GM21825 (cell line): ENCODE data around the gene RFXANK.
A peak's percentile ranks its signal among the peaks of the same experiment; 100 is the strongest.
"Not testable (repeated sequence)": the region's sequence is repeated elsewhere in the genome, so short reads cannot be mapped to it uniquely, and the experiment has no call there.

Experiments
- ATAC-seq: cut with Tn5 transposase; IDR thresholded peaks from one replicate; pipeline ENCODE4 v1.9.1; 2021; ENCODE audit warnings: mild to moderate bottlenecking, moderate library complexity; ENCODE audit not compliant: unreplicated experiment

The RFXANK gene

DNA sequence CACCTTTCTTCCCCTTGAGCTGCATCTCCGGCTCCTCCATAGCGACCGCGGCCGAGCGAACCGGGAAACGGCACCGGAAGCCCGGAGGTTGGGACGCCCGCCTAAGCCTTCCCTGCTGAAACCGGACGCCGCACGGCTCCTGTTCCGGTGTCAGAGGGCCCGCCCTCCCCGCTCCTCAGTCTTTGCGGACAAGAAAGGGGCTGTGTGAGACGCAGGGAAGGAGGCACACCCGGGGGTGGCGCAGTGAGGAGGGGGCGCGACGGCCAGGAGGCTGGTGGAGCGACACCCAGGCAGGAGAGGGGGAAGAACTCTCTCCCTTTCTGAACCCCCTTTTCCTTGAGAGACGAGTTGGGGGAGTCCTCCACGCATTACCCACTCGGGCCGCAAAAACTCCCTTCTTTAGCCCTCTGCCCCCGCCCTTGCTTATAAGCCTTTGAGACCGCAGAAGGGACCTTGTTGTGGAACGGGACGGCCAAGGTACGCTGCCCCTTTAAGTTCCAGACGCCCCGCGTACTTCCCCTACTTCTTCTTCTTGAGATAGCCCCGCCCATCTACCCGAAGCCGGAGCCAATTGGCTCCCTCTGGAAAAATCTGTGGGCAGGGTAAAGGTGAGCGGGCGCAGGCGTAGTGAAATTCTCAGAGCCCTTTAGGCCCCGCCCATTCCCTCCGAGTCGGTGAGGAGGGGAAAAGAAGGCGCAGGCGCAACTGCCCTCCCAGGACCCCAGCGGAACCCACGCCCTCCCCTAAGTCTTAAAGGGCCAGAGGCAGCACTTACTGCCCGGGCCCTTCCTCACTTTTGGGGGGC is at the start of gene RFXANK, which contains the start of gene BORCS8:
Gene RFXANK, plus strand, starts transcription at position 181 of the 805 bp plus-strand sequence. CDS start 1,689 bp downstream, outside the sequence.
Gene BORCS8, minus strand, starts transcription at position 75 of the 805 bp plus-strand sequence. Its CDS starts 35 bp downstream, at position 40.
- peak; percentile 67 for ATAC-seq

DNA sequence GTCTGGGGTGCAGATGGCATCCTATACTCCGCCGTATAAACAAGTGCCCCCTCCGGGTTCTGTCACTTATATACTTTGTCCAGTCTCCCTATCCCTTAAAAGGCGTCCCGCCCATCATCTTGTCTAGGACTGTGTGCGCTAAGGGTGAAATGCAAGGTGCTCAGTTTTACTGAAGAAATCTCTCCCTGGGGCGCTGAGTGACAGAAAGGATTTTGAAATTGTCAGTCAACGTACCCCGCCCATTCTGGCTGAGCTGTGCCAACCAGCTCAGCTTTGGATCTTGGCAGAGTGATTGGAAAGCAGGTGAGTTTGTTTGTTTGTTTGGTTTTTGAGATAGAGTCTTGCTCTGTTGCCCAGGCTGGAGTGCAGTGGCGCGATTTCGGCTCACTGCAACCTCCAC is 49.7 kb upstream of the RFXANK start:
- ATAC-seq: no peak

GRCh38 chr19:19145281-19145680 is 46.8 kb upstream of the RFXANK start:
- no peak for ATAC-seq

- no peak for ATAC-seq
Measured at GRCh38 chr19:19145684-19146608, 46.1 kb upstream of the RFXANK start.

GRCh38 chr19:19146865-19147264 is 45.2 kb upstream of the RFXANK start:
- ATAC-seq: no peak

DNA sequence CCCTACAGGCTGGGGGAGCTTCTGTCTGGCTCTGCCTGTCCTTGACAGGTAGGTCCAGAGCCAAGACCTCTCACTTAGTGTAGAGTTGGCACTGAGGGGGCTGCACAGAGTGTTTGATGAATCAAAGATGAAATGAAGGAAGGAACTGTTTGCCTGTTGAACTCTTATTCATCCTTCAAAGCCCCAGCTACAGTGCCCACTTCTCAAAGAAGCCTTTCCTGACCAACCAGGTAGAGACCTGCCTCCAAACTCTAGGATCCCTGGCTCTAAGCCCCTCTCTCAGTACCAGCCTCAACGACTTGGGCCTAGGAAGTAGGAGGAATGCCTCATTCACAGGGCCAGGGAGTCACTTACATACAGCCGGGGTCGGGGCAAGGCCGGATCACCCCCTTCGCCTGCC is 44.7 kb upstream of the RFXANK start:
- ATAC-seq: no peak

GRCh38 chr19:19148504-19148903 is 43.6 kb upstream of the RFXANK start:
- ATAC-seq: not testable (repeated sequence)

- ATAC-seq: no peak
Measured at GRCh38 chr19:19149435-19149834, 42.6 kb upstream of the RFXANK start.

DNA sequence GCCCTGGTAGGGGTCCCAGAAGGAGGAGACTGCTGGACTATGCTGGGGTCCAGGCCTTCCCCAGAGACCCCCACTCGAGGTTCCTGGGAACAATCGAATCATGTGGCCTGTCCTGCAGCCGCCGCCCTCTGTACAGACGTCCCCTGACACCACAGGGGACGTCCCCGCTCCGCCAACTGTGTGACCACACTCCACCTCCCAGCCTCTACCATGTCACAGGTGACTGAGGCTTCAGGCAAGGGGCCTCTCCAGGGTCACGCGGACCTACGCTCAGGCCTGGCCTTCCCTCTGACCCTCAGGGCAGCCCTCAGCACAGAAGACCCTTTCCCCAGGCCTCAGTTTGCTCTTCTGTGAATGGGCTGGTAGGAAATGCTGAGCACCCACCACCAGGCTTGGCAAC is 40.6 kb upstream of the RFXANK start:
- ATAC-seq: no peak

- ATAC-seq: no peak
Measured at GRCh38 chr19:19152668-19153384, 39.2 kb upstream of the RFXANK start.

GRCh38 chr19:19154768-19155494 is 37.1 kb upstream of the RFXANK start:
- no peak for ATAC-seq

GRCh38 chr19:19155495-19156219 is 36.4 kb upstream of the RFXANK start:
- ATAC-seq: peak; percentile 56

DNA sequence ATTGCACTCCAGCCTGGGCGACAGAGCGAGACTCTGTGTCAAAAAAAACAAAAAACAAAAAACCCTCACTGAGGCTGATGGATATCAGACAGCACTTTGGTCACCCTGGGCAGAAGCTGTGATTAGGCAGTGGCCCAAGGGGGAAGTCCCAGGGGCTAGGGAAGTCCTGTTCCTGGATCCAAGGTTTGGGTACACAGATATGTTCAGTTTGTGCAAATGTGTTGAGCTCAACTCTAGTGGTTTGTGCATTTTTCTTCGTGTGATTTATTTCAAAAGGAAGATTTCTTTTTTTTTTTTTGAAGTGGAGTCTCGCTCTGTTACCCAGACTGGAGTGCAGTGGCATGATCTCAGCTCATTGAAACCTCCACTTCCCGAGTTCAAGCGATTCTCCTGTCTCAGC is 34.2 kb upstream of the RFXANK start:
- ATAC-seq: no peak

- ATAC-seq: no peak
Measured at GRCh38 chr19:19159534-19159933, 32.5 kb upstream of the RFXANK start.

GRCh38 chr19:19160461-19161035 is 31.5 kb upstream of the RFXANK start:
- no peak for ATAC-seq

GRCh38 chr19:19162495-19162894 is 29.6 kb upstream of the RFXANK start:
- ATAC-seq: no peak

- no peak for ATAC-seq
Measured at GRCh38 chr19:19165396-19165795, 26.7 kb upstream of the RFXANK start.

DNA sequence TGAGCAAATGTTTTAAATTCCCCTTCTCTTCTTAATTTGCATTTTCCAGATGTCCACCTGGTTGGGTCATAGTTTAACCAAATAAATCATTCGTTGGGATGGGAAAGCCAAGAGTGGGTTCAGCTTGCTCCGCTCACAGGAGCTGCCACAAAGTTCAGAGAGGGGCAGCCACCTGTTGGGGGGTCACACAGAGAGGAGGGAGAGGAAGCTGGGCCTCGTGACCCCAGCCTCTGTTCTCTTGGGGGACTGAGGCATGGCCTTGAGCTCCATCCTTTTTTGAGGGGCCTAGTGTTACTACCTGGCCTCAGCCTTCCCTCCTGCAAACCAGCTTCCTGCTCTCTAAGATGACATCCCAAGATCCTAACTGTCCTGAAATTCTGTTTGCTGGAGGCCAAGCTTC is 24.4 kb upstream of the RFXANK start:
- no peak for ATAC-seq
